ENCODE data around the gene SCN10A. TPM values are rescaled to one million over a fixed set of nuclear protein-coding genes. Genes with fewer than 3 reads are reported as not detected.

SCN10A gene
- total RNA-seq, 1 experiment from 2014 or later, result not detected

- intact Hi-C loops (cut with micrococcal nuclease), result no loop called here
- H3K4me3 Mint-ChIP-seq (ENCODE audit: unreplicated experiment), result no peak overlapping the region
- no peaks in the 10 kb centered on the region for H3K36me3 Mint-ChIP-seq (ENCODE audit: insufficient read depth, unreplicated experiment)
- ChIA-PET POLR2A (no interaction called here), CTCF (interaction anchor here (0.9 kb wide), 2 partner anchors 202 to 205 kb away, joined by 4 read pairs; no protein-coding TSS in a partner anchor)
- TF ChIP-seq CTCF (IDR thresholded peaks at IDR 0.05; ENCODE audit: unreplicated experiment), result no peak
- H3K4me1 Mint-ChIP-seq (ENCODE audit: insufficient read depth, unreplicated experiment), result peaks cover 4% of the 10 kb centered on the region
- DNase-seq (ENCODE audit: unreplicated experiment), result no peak
- no peaks in the 10 kb centered on the region for H3K9me3 Mint-ChIP-seq (ENCODE audit: unreplicated experiment)
- BruUV-seq (replicated peaks), result no TSS peak
- no peak overlapping the region for H3K27ac Mint-ChIP-seq (ENCODE audit: low read depth, unreplicated experiment)
- H3K27me3 Mint-ChIP-seq (ENCODE audit: insufficient read depth, unreplicated experiment), result peaks cover 25% of the 10 kb centered on the region
Measured at GRCh38 chr3:38722781-38723568, 93.0 kb downstream of the SCN10A start.

DNA sequence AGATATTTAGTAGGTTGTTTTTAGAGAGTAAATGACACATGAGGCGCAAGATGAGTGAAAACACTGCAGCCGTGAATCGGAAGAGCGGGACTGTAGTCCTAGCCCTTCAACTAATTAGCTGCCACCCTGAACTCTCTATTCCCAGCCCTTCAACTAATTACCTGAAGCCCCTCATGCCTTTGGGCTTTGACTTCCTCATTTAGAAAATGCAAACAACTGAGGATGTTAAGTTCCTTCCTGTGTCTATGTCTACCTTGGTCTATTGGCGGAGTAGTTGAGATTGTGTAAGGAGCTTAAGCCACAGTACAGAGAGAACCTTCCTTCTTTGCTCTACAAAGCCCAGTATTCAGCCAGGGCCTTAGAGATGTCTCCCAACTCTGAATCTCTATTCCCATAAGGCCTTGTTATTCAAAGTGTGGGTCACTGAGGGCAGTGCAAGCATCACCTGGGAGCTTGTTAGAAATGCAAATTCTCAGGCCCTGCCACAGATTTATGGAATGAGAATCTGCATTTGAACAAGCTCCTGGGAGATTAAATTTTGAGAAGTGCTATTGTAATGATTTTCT is 94.7 kb downstream of the SCN10A start:
- ChIA-PET CTCF (interaction anchor here (0.7 kb wide), 1 partner anchor 279 kb away, joined by 3 read pairs; no protein-coding TSS in a partner anchor), POLR2A (no interaction called here)
- Mint-ChIP-seq H3K9me3 (ENCODE audit: unreplicated experiment) (no peaks in the 10 kb centered on the region), H3K4me3 (ENCODE audit: unreplicated experiment) (no peak overlapping the region), H3K27me3 (ENCODE audit: insufficient read depth, unreplicated experiment) (peaks cover 25% of the 10 kb centered on the region), H3K4me1 (ENCODE audit: insufficient read depth, unreplicated experiment) (peaks cover 4% of the 10 kb centered on the region), H3K27ac (ENCODE audit: low read depth, unreplicated experiment) (no peak overlapping the region), H3K36me3 (ENCODE audit: insufficient read depth, unreplicated experiment) (no peaks in the 10 kb centered on the region)
- no peak for TF ChIP-seq CTCF (IDR thresholded peaks at IDR 0.05; ENCODE audit: unreplicated experiment)
- BruUV-seq (replicated peaks), result no TSS peak
- DNase-seq (ENCODE audit: unreplicated experiment), result no peak
- intact Hi-C loops (cut with micrococcal nuclease), result no loop called here

GRCh38 chr3:38720465-38720864 is 95.6 kb downstream of the SCN10A start:
- Mint-ChIP-seq H3K4me3 (ENCODE audit: unreplicated experiment) (no peak overlapping the region), H3K4me1 (ENCODE audit: insufficient read depth, unreplicated experiment) (peaks cover 4% of the 10 kb centered on the region), H3K36me3 (ENCODE audit: insufficient read depth, unreplicated experiment) (no peaks in the 10 kb centered on the region), H3K27me3 (ENCODE audit: insufficient read depth, unreplicated experiment) (peaks cover 25% of the 10 kb centered on the region), H3K9me3 (ENCODE audit: unreplicated experiment) (no peaks in the 10 kb centered on the region), H3K27ac (ENCODE audit: low read depth, unreplicated experiment) (no peak overlapping the region)
- no peak for TF ChIP-seq CTCF (IDR thresholded peaks at IDR 0.05; ENCODE audit: unreplicated experiment)
- DNase-seq (ENCODE audit: unreplicated experiment), result no peak
- CTCF ChIA-PET, result no interaction called here
- intact Hi-C loops (cut with micrococcal nuclease), result no loop called here
- BruUV-seq (replicated peaks), result no TSS peak
- POLR2A ChIA-PET, result no interaction called here

GRCh38 chr3:38717355-38718240 is 98.4 kb downstream of the SCN10A start:
- H3K36me3 Mint-ChIP-seq (ENCODE audit: insufficient read depth, unreplicated experiment), result no peaks in the 10 kb centered on the region

More at GRCh38 chr3:38717355-38718240, 98.4 kb downstream of the SCN10A start:
- Mint-ChIP-seq H3K9me3 (ENCODE audit: unreplicated experiment) (no peaks in the 10 kb centered on the region), H3K27me3 (ENCODE audit: insufficient read depth, unreplicated experiment) (peaks cover 25% of the 10 kb centered on the region), H3K27ac (ENCODE audit: low read depth, unreplicated experiment) (no peak overlapping the region), H3K4me3 (ENCODE audit: unreplicated experiment) (no peak overlapping the region), H3K4me1 (ENCODE audit: insufficient read depth, unreplicated experiment) (peaks cover 4% of the 10 kb centered on the region)
- no peak for DNase-seq (ENCODE audit: unreplicated experiment)
- intact Hi-C loops (cut with micrococcal nuclease), result no loop called here
- no TSS peak for BruUV-seq (replicated peaks)
- CTCF ChIA-PET, result no interaction called here
- POLR2A ChIA-PET, result interaction anchor here (0.7 kb wide), 1 partner anchor 18 kb away, joined by 3 read pairs; no protein-coding TSS in a partner anchor
- no peak for TF ChIP-seq CTCF (IDR thresholded peaks at IDR 0.05; ENCODE audit: unreplicated experiment)
